ES-I3 (cell line): ENCODE results near the gene POGLUT3.

Source experiments
- H3K36me3 ChIP-seq: 2 replicates; pipeline ENCODE4 v1.6.1; 2013; ENCODE audit warnings: mild to moderate bottlenecking, low read length, control low read depth, moderate library complexity; ENCODE audit not compliant: insufficient read depth
- H3K4me1 ChIP-seq: 2 replicates; pipeline ENCODE4 v1.6.1; 2013; ENCODE audit warnings: mild to moderate bottlenecking, control low read depth, low read length; ENCODE audit not compliant: insufficient read depth
- H3K9ac ChIP-seq: 2 replicates; pipeline ENCODE4 v1.6.1; 2013; ENCODE audit warnings: low read depth, mild to moderate bottlenecking, low read length, moderate library complexity
- H3K9me3 ChIP-seq: 2 replicates; pipeline ENCODE4 v1.6.1; 2013; ENCODE audit warnings: mild to moderate bottlenecking, low read length, moderate library complexity; ENCODE audit not compliant: control insufficient read depth, insufficient read depth

Gene POGLUT3

GRCh38 chr11:108486828-108487227, 11.4 kb downstream of the POGLUT3 start:
- Histone ChIP-seq H3K9ac (no peak overlapping the region), H3K4me1 (no peaks in the 10 kb centered on the region), H3K36me3 (peaks cover 3% of the 10 kb centered on the region), H3K9me3 (no peaks in the 10 kb centered on the region)

GRCh38 chr11:108486331-108486730, 11.9 kb downstream of the POGLUT3 start:
- Histone ChIP-seq H3K4me1 (no peaks in the 10 kb centered on the region), H3K9me3 (no peaks in the 10 kb centered on the region), H3K9ac (no peak overlapping the region), H3K36me3 (peaks cover 3% of the 10 kb centered on the region)

GRCh38 chr11:108483163-108483562, 15.0 kb downstream of the POGLUT3 start:
- Histone ChIP-seq H3K36me3 (peaks cover 3% of the 10 kb centered on the region), H3K9me3 (no peaks in the 10 kb centered on the region), H3K4me1 (no peaks in the 10 kb centered on the region), H3K9ac (no peak overlapping the region)

- no peaks in the 10 kb centered on the region for H3K9me3 ChIP-seq
- no peak overlapping the region for H3K9ac ChIP-seq
- H3K4me1 ChIP-seq: no peaks in the 10 kb centered on the region
- H3K36me3 ChIP-seq: no peaks in the 10 kb centered on the region
Observed at GRCh38 chr11:108474664-108475463, 23.3 kb downstream of the POGLUT3 start.

- no peak overlapping the region for H3K9ac ChIP-seq
- no peaks in the 10 kb centered on the region for H3K4me1 ChIP-seq
- no peaks in the 10 kb centered on the region for H3K9me3 ChIP-seq
- H3K36me3 ChIP-seq: no peaks in the 10 kb centered on the region
Observed at GRCh38 chr11:108472681-108473080, 25.5 kb downstream of the POGLUT3 start.

GRCh38 chr11:108468478-108468864, 29.7 kb downstream of the POGLUT3 start:
- Histone ChIP-seq H3K9me3 (no peaks in the 10 kb centered on the region), H3K4me1 (no peaks in the 10 kb centered on the region), H3K9ac (no peak overlapping the region), H3K36me3 (no peaks in the 10 kb centered on the region)

- H3K9me3 ChIP-seq: no peaks in the 10 kb centered on the region
Observed at GRCh38 chr11:108467091-108467823, 30.9 kb downstream of the POGLUT3 start, which contains the start of gene C11orf65. C11orf65 (minus strand) TSS chr11:108467529; CDS start chr11:108461559, 5,970 bp downstream.

GRCh38 chr11:108466405-108466804, 31.8 kb downstream of the POGLUT3 start:
- Histone ChIP-seq H3K9me3 (no peaks in the 10 kb centered on the region), H3K36me3 (no peaks in the 10 kb centered on the region), H3K9ac (peak overlapping the region; percentile 69), H3K4me1 (no peaks in the 10 kb centered on the region)

More at GRCh38 chr11:108467091-108467823, 30.9 kb downstream of the POGLUT3 start, which contains the start of gene C11orf65:
- Histone ChIP-seq H3K36me3 (no peaks in the 10 kb centered on the region), H3K9ac (peak within 1 kb of the TSS; percentile 69), H3K4me1 (no peaks in the 10 kb centered on the region)

GRCh38 chr11:108453207-108453835, 44.9 kb downstream of the POGLUT3 start:
- H3K4me1 ChIP-seq: no peaks in the 10 kb centered on the region
- no peaks in the 10 kb centered on the region for H3K36me3 ChIP-seq
- H3K9ac ChIP-seq: no peak overlapping the region
- no peaks in the 10 kb centered on the region for H3K9me3 ChIP-seq
